Cardiac muscle cell (in vitro differentiated cells and primary cell): Measurements from ENCODE around the gene MTA2. TPM values are rescaled to one million over a fixed set of nuclear protein-coding genes. Genes with fewer than 3 reads are reported as not detected.
A peak's percentile ranks its signal among the peaks of the same experiment; 100 is the strongest.

Experiments used
- DNase-seq, 2 donors: peaks; one replicate each; pipeline versions ENCODE4 v3.0.0 to v3.0.0-alpha.2; 2010 to 2017; ENCODE audit warnings: low read depth in 1 of 2, low spot score in 1 of 2
- H3K27ac ChIP-seq: fragments of 200-600 bp; sonication (generic); 2 replicates; pipeline ENCODE4 v1.5.1; 2016
- H3K27me3 ChIP-seq: fragments of 200-600 bp; sonication (generic); 2 replicates; pipeline ENCODE4 v1.6.0; 2016; ENCODE audit warnings: control low read depth
- H3K36me3 ChIP-seq: fragments of 200-600 bp; sonication (generic); 2 replicates; pipeline ENCODE4 v1.5.1; 2016; ENCODE audit warnings: control low read depth
- H3K4me1 ChIP-seq: fragments of 200-600 bp; sonication (generic); 2 replicates; pipeline ENCODE4 v1.8.1; 2017; ENCODE audit warnings: low read depth, mild to moderate bottlenecking, mixed run types
- H3K4me3 ChIP-seq: fragments of 200-600 bp; sonication (generic); 2 replicates; pipeline ENCODE4 v1.5.1; 2016; ENCODE audit warnings: mild to moderate bottlenecking
- H3K9me3 ChIP-seq: fragments of 200-600 bp; sonication (generic); 2 replicates; pipeline ENCODE4 v1.5.1; 2017; ENCODE audit warnings: low read depth, mild to moderate bottlenecking, control low read depth
- polyA plus RNA-seq: library from polyadenylated mRNA; unstranded; fragments of >200 nt; fragmentation: Nextera tagmentation; extraction: Ambion mirVana; gene quantifications from 2 replicates; pipeline ENCODE4 v1.2.1, GENCODE V29; 2016
- total RNA-seq: library from RNA; depleted of rRNA; stranded (reverse); fragments of >200 nt; gene quantifications from 2 replicates; pipeline ENCODE4 v1.2.3, GENCODE V29; 2016
- TF ChIP-seq, protein P1 (sequence below): IDR thresholded peaks from 2 replicates; pipeline ENCODE4 v1.5.1; 2012; ENCODE audit warnings: low read depth, mild to moderate bottlenecking, low read length

The MTA2 gene
- total and polyA plus RNA-seq, 2 experiments from 2014 or later = 22.9 to 108 TPM

DNA sequence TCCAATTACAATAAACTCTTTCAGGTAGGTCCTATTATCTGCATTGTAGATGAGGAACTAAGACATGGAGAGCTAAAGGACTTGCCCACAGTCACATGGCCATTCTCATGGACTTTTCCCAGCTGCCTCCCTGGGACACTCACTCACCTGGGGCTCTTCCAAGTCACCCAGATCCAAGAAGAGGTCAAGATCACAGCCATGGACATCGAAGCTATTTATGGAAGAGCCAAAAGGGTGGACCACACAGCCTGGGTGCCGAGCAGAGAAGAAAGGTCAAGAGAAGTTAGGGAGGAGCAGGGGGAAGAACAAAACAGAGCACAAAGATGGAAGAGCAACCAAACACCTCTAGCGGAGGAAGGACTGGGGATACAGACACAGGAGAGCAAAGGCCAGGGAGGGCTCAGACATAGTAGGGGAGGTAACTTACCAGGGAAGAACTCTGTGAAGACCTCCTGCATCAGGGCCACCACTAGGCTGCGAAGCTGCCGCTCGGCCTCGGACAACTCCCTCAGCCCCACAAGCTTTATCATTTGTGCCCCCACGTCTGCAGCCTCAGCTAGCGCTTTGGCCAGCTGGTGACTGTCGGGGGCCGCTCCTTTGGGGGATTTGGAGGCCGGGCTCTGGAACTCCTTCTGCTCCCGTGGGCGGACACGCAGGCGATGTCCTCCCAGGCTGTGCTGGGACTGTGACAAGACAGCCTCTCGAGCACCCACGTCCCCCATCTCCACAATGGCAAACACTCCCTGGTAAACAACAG, 20.5 kb downstream of the MTA2 start:
- no peaks in the 10 kb centered on the region for H3K27me3 ChIP-seq
- no peaks in the 10 kb centered on the region for H3K9me3 ChIP-seq
- H3K4me1 ChIP-seq = no peaks in the 10 kb centered on the region
- no peak overlapping the region for H3K27ac ChIP-seq
- DNase-seq = no peak
- H3K4me3 ChIP-seq = no peak overlapping the region
- peaks cover 36% of the 10 kb centered on the region for H3K36me3 ChIP-seq
- TF ChIP-seq, protein P1, sequence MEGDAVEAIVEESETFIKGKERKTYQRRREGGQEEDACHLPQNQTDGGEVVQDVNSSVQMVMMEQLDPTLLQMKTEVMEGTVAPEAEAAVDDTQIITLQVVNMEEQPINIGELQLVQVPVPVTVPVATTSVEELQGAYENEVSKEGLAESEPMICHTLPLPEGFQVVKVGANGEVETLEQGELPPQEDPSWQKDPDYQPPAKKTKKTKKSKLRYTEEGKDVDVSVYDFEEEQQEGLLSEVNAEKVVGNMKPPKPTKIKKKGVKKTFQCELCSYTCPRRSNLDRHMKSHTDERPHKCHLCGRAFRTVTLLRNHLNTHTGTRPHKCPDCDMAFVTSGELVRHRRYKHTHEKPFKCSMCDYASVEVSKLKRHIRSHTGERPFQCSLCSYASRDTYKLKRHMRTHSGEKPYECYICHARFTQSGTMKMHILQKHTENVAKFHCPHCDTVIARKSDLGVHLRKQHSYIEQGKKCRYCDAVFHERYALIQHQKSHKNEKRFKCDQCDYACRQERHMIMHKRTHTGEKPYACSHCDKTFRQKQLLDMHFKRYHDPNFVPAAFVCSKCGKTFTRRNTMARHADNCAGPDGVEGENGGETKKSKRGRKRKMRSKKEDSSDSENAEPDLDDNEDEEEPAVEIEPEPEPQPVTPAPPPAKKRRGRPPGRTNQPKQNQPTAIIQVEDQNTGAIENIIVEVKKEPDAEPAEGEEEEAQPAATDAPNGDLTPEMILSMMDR = no peak

DNA sequence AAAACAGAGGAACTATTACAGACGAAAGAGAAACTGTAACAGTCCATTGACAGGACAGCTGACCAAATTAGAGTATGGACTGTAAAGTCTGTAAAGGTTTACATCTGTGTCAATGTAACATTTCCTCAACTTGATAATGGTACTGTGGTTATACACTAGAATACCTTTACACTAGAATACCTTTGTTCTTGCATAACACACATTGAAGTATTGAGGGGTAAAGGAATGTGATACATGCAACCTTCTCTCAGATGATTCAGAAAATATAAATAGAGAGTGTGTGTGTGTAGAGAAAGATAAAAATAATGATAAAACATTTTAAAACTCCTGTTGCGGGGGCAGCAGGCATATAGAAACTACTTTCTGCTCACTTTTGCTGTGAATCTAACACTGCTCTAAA, 22.4 kb downstream of the MTA2 start:
- TF ChIP-seq, protein P1 = no peak
- no peaks in the 10 kb centered on the region for H3K9me3 ChIP-seq
- H3K27ac ChIP-seq = no peak overlapping the region
- no peaks in the 10 kb centered on the region for H3K27me3 ChIP-seq
- H3K36me3 ChIP-seq = peaks cover 27% of the 10 kb centered on the region
- H3K4me1 ChIP-seq = peaks cover 5% of the 10 kb centered on the region
- no peak for DNase-seq
- no peak overlapping the region for H3K4me3 ChIP-seq

DNA sequence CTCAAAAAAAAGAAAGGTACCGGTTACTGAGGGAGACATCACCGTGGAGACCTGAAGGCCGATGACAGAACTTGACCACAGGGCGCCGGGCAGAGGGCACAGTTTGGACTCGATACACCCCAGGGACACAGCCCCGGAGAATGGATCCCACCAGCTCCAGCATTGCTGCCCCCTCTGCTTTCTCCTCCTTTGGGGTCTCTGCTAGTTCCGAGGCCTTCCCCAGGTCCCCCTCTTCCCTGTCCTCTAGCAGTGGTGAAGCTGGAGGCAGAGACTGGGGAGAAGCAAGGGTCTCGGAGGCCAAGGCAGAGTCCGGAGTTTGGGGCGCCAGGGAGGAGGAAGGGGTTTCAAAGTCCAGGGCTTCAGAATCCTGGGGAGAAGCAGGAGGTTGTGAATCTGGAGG, 23.1 kb downstream of the MTA2 start:
- peaks cover 5% of the 10 kb centered on the region for H3K4me1 ChIP-seq
- no peak overlapping the region for H3K4me3 ChIP-seq
- DNase-seq = no peak
- H3K27ac ChIP-seq = no peak overlapping the region
- TF ChIP-seq, protein P1 = no peak
- no peaks in the 10 kb centered on the region for H3K9me3 ChIP-seq
- peaks cover 27% of the 10 kb centered on the region for H3K36me3 ChIP-seq
- no peaks in the 10 kb centered on the region for H3K27me3 ChIP-seq

- DNase-seq = peak in 1 of 2 donors; percentile 58
- no peaks in the 10 kb centered on the region for H3K27me3 ChIP-seq
- TF ChIP-seq, protein P1 = no peak
- H3K36me3 ChIP-seq = peaks cover 25% of the 10 kb centered on the region
- H3K27ac ChIP-seq = no peak overlapping the region
- H3K9me3 ChIP-seq = no peaks in the 10 kb centered on the region
- no peak overlapping the region for H3K4me3 ChIP-seq
- H3K4me1 ChIP-seq = peaks cover 9% of the 10 kb centered on the region
These were observed 24.5 kb downstream of the MTA2 start for GRCh38 chr11:62577046-62577714.

GRCh38 chr11:62575837-62576236, 25.8 kb downstream of the MTA2 start:
- H3K36me3 ChIP-seq = peaks cover 36% of the 10 kb centered on the region
- DNase-seq = no peak
- TF ChIP-seq, protein P1 = no peak
- H3K27me3 ChIP-seq = no peaks in the 10 kb centered on the region
- H3K4me1 ChIP-seq = peaks cover 9% of the 10 kb centered on the region
- no peak overlapping the region for H3K27ac ChIP-seq
- H3K9me3 ChIP-seq = no peaks in the 10 kb centered on the region
- H3K4me3 ChIP-seq = no peak overlapping the region
